HG02884 (cell line): ENCODE data around the gene LAPTM4A.

Experiments
- ATAC-seq: cut with Tn5 transposase; IDR thresholded peaks from one replicate; pipeline ENCODE4 v1.9.1; 2021; ENCODE audit warnings: mild to moderate bottlenecking, moderate library complexity; ENCODE audit not compliant: unreplicated experiment

Gene LAPTM4A

DNA sequence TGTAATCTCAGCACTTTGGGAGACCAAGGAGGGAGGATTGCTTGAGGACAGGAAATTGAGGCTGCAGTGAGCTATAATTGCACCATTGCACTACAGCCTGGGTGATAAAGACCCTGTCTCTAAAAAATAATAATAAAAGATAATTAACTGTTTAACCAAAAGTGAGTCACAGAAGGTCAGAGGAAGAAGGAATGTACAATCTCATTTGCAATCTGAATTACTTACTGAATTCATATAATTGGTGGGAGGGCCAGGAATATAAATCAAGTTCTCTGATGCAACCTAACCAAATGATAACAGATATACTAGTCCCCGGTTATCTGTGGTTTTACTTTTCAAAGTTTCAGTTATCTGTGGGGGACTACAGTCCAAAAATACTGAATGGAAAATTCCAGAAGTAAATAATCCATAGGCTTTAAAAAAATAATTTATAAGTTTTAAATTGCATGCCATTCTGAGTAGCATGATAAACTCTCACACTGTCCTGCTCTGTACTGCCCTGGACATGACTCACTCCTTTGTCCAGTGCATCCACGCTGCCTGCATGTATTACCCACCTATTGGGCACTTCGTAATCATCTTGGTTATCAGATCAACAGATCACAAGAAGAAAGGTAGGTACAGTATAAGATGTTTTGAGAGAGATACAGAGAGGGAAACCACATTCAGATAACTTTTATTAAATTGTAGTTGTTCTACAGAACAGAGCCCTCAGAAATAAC, 26.2 kb downstream of the LAPTM4A start:
- ATAC-seq, result no peak

DNA sequence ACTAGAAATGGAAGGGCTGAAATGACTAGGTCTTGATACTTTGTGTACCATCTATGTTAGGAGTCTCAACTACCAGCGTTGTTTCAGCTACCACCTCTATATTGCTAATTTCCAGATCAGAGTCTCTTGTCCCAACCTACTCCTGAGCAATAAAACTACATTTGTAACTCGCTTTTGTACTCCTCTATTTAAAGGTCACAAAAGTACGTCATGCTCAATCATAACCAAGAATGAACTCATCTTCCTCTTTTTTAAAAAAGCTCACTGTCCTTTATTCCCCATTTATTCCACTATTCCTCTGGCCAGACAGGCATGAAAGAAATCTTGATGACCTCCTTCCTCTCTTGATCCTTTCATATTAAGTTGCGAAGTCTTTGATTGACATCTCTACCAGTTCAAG, 27.7 kb downstream of the LAPTM4A start:
- ATAC-seq, result no peak

DNA sequence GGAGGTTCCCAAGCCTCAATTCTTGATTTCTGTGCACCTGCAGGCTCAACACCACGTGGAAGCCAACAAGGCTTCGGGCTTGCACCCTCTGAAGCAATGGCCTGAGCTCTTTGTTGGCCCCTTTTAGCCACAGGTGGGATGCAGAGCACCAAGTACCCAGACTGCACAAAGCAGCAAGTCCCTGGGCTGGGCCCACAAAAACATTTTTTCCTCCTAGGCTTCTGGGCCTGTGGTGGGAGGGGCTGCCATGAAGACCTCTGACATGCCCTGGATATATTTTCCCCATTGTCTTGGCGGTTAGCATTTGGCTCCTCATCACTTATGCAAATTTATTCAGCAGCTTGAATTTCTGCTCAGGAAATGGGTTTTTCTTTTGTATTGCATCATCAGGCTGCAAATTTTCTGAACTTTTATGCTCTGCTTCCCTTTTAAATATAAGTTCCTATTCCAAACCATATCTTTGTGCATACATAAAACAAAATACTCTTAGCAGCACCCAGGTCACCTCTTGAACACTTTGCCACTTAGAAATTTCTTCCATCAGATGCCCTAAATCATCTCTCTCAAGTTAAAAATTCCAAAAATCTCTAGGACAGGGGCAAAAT, 29.9 kb downstream of the LAPTM4A start:
- no peak for ATAC-seq

DNA sequence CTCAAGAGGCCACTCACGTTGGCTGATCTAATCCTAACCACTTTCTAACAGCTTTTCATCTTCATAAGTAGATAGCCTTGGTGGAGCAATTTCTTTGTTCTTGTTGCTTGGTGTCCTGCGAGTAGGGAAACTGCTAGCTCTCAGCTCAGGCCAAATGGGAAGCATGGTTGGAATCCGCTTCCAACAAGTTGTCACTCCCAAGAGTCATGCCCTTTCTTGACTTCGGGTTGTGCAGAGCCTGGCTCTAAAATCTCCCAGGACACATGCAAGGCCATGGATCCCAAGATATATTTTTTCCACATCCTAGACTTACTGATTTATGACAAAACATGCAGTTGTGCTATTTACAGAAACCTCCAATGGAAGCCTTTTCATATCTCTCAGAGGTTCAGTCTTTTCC, 31.7 kb downstream of the LAPTM4A start:
- no peak for ATAC-seq

DNA sequence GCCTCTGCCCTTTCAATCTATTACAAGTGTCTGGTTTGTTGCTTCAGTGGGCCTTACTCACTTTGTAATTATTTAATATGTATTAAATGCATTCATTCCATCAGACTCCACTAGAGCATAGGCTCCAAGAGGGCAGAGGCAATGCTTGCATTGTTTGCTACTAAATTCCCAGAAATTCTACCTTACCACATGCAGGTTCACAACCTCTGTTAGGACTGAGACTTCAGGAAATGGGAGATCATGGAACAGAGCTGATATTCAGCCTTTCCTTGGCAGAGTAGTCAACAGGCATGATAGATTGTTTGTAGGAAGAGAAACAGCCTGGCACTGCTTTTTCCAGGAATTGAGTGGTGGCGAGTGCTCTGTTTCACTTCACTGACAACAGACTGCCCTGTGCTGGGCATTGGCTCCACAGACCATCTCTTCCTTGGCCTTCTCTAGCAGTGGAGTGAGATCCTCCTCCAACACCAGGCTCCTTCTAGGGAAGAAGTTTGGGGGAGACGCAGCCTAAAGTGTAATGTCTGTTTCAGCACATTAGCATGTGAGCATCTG, 32.8 kb downstream of the LAPTM4A start:
- ATAC-seq, result no peak

DNA sequence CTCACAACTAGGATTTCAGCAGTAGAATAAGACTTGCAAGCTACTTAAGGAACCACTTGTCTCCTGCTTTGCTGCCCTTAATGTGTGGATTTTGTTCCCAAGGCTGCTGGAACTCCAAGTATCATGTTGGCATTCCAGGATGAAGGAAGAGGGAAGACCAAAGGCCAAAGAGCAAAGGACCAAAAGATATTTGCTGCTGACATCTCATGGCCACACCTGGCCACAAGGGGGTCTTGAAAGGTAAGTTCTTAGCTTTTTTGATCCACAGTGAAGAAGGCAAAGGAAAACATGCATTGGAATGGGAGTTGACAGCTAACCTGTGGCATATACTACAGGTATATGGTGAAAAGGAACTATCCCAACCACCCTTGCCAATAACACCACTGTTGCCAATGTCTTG, 35.1 kb downstream of the LAPTM4A start:
- no peak for ATAC-seq

DNA sequence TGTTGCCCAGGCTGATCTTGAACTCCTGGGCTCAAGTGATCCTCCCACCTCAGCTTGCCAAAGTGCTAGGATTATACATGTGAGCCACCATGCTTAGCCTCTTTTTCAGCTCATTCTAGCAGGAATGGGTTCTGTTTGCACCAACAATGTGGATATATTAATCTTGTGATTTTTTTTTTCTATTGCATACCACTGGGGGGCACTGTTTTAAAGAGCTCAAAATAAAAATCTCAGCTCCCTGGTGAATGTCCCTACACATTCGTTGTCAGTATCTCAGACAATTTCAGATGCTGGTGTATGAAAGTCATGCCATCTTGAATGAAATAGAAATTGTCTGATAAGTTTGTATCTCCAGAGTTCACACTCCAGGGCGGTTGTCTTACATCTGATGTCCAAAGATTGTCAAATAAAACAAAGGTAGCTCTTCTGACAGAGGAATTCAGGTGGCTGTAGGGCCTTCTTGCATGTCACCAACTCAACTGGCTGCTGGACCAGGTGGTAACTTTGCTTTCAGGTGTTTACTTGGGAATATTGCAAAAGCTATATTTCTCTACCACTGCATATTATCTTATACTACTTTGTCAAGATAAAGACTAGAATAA, 35.8 kb downstream of the LAPTM4A start:
- no peak for ATAC-seq

DNA sequence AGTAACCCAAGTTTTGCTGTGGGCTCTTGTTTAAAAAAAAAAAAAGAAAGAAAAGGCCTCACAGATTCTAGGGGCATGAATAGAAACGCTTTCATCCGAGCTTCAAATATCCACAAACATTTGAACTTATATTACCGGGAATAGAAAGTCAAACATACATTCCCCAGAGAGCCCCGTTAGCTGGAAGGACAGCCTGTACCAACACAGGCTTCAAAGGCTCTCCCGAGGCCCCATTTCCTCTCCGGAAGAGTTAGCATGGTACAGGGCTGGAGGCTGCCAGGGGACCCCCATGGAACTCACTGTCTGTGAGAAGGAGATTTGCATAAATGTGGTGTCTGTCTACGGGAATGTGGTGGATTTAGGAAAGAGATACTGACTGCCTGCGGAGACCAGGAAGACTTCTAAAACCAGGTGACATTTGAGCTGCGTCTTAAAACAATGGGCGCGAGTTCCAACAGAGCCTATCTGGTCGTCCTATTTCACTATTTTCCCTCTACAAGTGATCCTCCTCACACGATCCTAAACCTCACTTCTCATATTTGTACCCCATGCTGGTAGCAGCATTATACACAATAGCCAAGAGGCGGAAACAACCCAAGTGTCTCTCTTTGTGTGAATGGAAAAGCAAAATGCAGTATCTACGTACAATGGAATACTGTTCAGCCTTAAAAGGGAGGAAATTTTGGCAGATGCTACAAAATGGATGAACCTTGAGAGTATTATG, 38.1 kb downstream of the LAPTM4A start:
- ATAC-seq, result no peak

DNA sequence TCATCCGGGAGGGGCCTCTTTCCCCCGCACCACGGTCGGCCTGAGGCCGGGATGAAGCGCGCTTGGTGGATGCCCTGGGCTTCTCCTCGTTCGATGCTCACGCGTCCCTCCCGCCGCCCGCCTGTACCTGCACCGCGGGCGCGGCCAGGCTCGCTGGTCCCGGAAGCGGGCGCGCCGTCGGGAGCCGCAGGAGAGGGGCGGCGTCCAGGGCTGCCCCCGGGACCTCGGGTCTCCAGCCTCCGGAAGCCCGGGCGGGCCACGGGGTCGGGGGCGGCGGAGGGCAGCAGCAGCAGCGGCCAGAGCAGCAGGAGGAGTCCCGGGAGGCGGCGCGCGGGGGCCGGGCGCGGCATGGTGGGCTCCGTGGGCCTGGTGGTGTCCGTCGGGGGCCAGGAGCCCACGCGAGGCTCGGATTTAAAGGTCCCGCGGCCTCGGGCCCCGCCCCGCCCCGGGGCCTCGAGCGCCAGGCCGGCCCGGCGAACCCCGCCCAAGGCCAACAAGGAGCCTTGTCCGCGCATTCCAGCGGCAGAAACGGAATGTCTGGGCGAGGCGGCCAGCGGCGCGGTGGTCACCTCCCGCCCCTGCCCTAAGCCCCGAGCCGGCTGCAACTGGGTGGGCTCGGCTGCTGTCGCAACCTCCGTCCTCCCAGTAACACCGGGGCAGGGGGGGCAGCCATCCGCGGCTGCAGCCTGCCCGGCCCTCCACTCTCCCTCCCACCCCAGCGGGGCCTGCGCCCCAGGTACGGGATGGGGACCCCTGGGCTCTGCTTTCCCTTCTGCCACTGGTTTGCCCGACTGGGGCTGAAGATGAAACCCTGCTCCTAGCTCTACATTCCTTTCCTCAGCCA, 38.9 kb downstream of the LAPTM4A start, which contains the start of gene MATN3:
TSS of gene MATN3 (minus strand) at position 387 of the 844 bp plus-strand sequence. CDS start at position 350, 37 bp downstream.
- no peak for ATAC-seq

DNA sequence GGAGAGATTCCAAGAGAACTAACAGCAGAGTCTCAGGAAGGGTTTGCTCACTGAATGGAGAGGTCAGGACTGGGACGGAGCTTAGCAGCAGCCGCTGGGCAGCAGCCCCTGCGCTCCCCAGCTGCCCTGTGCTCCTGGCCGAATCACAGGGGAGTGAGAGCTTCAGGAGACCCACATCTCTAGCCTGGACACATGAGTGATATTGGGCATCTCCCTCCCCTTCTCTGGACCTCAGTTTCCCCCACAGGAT, 39.5 kb downstream of the LAPTM4A start:
- no peak for ATAC-seq

DNA sequence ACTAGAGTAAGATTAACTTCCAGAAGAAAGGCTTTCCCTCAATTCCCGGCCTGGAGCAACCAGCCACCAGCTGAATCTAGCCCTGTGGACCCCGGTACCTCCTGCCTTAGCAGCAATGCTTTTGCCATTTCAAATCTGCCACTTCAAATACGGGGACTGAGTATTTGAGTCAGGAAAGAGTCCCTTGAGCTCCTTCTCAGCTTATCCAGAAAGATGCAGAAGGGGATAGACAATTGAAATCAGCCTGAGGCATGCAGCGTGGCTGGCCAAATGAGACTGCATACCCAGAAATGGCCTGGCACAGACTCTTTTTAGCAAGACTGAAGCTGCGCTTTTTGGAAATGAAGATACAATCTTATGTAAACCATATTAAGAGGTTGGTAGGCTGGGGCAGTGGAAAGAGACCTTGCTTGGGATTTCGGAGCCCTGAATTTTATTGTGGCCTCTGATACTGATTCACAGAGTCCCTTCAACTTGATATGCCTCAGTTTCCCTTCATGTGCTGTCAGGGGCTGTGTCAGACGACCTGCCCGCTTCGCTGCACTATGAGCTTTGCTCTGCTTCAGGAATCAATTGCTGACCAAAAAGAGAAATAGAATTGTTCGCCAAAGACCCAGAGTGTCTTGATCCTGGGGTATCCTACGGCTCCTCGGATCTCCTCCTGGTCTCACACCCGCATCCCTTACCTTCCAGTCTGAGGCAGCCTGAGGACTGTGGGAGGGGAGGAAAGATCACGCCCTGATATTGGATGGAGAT, 40.0 kb downstream of the LAPTM4A start:
- ATAC-seq, result no peak

DNA sequence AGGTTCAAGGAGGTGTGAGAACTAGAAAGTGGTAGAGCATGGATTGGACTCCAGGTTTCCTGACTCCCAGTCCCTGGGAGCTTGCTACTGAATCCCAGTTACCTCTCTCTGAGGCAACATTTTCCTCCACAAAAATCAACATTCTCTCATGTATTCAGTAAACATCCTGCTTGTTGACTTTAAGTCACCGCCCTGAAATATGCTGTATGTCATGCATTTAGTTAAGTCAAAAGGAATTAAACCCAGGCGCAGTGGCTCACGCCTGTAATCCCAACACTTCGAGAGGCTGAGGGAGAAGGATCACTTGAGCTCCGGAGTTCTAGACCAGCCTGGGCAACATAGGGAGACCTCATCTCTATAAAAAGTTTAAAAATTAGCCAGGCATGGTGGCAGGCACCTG, 42.7 kb downstream of the LAPTM4A start:
- ATAC-seq, result no peak

DNA sequence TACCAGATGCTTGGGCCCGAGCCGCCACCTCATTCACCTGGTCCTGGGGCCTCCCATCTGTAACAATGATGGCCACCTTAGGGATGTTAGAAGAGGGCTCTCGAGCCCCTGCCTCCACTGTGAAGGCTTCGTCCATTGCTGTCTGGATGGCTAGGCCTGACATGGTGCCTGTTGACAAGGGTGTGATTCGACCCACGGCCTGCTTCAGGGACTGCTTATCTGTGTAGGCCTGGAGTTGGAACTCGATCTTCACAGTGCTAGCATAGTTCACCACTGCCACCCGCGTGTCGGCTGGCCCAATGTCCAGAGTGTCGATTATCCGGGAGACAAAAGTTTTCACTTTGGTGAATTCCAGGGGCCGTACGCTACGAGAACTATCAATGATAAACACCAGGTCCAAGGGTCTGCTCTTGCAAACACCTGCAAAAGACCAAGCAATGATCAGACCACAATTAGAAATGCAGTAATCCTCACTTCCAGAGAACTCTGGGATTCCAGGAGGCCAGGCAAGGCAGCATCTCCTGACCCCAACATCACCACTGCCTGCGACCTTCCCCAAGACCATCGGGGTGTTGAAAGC, 45.4 kb downstream of the LAPTM4A start:
- no peak for ATAC-seq

DNA sequence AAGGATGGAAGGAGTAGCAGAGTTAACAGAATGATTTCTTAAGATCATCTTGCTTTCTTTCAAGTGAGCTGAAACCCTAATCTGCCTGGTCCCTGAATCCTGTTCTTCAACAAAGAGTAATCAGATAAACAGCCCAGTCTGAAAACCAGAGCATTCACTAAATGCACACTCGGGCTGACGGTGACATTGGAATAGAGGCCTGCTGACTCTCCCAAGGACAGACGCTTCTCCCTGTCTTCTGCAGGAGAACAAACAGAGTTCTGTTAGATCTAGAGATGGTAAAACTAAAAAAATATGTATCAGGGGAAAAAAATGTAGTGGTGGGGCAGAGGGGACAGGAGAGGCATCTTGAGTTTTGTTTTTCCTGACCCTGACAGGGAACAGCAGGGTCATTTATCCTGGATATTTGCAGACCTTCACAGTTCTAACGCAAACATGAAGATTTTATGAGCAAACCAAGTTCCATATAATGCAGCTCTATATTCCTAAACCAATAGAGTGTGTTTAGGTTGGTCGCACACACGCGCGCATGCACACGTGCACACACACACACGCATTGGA, 46.3 kb downstream of the LAPTM4A start:
- ATAC-seq, result no peak

DNA sequence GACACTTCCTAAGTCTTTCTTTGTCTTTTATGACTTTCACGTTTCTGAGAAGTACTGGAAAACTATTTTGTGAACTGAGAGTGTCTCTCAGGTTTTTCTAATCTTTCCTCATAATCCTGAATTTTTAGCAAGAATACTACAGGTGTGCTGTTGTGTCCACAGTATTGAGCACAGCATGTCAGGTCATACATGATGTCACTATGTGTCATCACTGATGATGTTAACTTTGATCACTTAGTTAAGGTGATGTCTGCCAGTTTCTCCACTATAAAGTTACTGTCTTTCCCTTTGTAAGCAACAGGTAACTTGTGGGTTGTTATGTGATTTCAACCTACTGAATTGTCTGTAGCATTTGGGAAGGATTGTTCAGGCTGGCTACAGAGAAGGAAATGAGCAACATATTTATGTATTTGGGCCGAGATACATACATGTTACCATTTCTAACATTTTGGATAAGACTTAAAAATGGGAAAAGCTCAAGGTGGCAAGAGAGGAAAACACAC, 50.0 kb downstream of the LAPTM4A start:
- no peak for ATAC-seq

DNA sequence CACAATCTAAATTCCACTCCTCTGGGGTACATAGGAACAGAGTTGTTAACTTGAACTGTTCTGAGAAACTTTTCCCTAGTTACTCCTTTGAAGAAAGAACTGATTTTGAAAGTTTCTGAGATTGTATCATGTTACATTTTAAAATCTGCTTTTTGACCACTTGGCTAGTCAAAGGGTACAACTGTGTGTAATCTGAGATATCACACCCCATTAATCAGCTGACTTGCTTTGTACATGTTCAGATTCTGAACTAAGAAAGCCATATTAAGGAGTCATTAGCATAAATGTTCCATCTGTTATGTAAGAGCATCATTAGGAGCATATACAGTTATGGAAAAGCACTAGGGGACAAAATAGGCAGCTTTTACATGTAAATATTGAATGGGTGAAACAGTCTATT, 57.7 kb downstream of the LAPTM4A start:
- ATAC-seq, result no peak

DNA sequence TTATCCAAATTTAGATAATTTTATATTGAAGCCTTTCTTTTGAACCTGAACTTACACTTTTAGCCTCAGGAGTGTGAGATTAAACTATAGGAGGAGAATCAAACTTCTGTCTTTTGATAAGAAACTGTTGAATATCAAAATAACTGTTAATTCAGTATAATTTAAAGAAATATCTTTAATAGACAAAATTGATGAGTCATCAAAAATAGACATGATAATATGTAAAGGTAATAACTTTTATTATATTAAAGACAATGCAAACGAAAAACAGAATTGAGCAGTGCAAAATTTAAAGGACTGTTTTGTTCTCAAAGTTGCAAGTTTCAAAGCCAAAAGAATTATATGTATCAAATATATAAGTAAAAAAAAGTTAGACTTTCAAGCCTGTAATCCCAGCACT, 59.5 kb downstream of the LAPTM4A start:
- no peak for ATAC-seq

DNA sequence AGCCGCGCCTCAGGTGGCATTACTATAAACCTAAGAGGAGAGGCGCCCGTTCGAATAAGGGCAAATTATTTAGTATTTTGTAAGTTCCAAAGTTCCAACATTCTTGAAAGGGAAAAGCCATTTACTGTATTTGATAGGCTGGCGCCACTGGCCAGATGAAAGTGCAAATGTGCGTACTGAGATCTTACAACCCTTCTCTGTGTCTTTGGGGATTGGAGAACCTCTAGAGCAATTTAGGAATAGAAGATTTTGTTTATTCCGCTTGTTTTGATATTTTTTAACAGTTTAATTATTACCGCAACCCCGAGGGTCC, 61.1 kb downstream of the LAPTM4A start:
- ATAC-seq, result no peak

DNA sequence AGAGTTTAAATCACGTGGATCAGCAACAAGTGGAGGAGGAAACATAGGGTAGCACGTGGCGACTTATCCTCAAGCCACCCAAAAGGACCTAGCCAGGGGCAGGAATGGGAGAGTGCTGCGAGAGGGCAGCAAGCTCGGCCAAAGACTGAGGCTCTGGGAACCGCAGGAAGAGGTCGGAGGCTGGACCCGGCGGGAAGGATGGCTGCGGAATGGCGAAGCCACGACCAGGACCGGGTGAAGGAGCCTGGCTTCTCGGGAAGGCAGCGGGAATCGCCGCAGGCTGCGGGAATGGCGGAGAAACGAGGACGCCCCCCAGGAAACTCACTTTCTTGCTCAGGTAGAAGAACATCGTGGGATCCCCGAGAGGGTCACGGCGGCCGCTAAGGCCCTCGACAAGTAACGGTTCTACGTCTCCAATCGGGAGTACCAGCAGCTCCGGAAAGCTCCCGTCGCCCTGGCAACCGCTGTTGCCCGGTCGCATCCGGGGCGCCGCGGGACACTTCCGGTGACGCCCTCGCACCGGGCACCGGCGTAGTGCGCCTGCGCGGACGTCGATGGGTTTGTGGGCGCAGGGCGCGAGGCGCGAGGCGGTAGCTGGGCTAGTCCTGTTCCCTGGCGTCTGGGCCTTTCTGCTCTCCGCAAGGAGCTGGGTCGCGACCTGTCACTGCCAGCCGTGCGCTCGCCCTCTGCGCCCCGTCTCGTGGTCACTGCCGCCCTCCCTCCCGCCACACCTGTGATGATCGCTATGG, 61.6 kb downstream of the LAPTM4A start, which contains the start of gene WDR35:
TSS of gene WDR35 (minus strand) at position 439 of the 749 bp plus-strand sequence. CDS start at position 349, 90 bp downstream.
- peak; percentile 87 for ATAC-seq
